Activated naive CD4-positive, alpha-beta T cell treated with Interleukin-2 at 50 U/mL for 16 hours (primary cell): ENCODE results near the gene GALNT15.

Experiments used
- DNase-seq: peaks from one replicate; pipeline ENCODE4 v3.0.0-alpha.2; 2020

Gene GALNT15

GRCh38 chr3:16188071-16188470 is 13.6 kb downstream of the GALNT15 start:
- no peak for DNase-seq

DNA sequence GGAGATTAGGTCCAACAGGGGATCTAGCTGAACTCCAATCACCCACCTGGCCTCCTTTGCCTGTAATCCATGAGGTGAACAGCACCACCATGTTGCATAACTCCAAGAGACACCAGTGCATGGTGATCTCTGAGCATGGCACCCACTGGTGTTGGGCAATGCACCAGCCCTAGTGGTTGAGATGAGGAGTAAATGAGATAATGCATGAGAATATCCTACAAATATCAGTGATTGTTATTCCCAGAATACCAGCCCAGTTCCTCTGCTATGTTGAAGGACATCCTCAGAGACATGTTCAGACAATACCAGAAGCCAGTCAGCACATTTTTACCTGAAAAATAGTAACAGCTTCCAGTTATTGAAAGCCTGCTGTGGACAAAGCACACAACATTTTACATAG is 14.7 kb downstream of the GALNT15 start:
- no peak for DNase-seq

DNA sequence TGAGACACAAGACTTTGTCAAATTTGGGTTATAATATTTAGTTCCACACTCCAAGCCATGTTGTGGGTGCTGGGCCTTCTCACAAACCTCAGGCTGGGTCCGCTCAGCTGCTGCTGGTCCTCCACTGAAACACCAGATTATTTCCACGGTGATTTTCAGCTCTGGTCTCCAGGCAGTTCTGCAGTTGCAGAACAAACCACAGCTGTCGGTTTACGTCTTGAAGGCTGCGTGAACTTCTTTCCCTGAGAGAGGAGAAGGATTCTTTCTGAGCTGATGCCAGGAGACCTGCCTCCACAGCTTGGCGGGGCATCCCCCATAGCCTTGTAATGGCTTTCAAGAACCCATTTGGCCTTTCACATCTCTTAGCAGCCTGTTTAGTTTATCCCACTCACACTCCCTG is 16.2 kb downstream of the GALNT15 start:
- DNase-seq: no peak

DNA sequence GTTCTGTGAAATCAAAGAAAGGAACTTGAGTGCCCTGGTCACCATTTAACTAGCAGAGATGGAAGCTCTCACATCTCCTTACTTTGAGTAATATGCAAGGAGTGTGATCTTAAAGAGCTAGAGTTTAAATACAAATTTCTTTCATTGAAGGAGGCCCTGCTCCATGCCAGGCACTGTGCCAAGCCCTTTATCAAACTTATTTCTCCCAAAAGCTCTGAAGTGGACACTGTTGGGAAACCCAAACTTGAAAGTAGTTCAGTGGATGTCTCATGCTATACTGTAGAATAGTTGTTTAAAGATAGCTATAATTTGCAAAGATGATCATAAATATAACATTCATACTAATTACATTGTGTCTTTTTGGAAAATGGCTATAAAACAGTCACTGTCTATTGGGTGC is 17.1 kb downstream of the GALNT15 start:
- no peak for DNase-seq

DNA sequence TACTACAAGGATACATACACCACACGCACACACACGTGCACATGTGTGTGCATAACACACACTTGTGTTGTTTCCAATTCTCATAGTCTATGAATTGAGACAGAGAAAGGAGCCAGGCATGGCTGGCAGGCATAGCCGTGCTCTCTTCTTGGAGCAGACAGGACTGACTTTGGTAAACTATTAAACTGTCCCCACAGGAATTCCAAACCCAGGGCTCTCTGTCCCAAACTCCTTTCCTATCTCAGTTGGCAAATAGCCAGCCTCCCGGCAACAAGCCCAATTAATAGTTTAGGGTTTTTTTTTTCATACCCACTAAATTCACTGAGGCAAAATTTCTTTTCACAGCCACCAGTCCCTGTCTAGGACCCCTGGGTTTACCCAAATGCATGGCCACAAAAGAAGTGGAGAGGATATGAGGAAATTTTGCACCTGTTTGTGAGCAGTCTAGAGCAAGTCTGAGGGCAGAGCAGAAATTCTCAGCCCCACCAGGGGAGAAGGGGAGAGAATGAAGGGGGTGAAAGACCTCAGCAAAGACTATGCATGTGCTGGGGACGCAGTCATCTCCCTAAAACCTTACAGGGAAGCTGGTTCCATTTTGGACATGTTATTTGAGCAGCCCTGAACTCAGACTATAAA is 17.8 kb downstream of the GALNT15 start:
- no peak for DNase-seq

DNA sequence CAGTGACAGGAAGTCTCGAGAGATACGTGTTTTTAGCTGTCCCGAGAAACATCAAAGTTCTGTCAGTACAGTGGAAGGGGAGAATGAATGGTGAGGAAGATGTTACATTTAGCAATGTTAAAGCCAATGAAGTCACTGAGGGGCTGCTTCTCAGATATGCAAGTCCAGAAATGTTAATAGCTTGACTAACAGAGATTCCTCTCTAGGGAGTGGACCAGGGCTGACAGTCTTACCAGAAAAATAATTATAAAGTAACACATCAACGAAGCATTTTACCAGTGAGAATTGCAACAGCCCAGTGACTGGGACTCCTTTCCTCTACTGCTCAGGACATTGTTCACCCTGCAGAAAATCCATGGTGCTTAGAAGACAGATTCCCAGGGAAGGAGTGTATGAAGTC is 23.9 kb downstream of the GALNT15 start:
- DNase-seq: no peak

- DNase-seq: no peak
Measured at GRCh38 chr3:16199769-16200168, 25.3 kb downstream of the GALNT15 start.

GRCh38 chr3:16200411-16200810 is 25.9 kb downstream of the GALNT15 start:
- no peak for DNase-seq

- no peak for DNase-seq
Measured at GRCh38 chr3:16203031-16203430, 28.6 kb downstream of the GALNT15 start.

DNA sequence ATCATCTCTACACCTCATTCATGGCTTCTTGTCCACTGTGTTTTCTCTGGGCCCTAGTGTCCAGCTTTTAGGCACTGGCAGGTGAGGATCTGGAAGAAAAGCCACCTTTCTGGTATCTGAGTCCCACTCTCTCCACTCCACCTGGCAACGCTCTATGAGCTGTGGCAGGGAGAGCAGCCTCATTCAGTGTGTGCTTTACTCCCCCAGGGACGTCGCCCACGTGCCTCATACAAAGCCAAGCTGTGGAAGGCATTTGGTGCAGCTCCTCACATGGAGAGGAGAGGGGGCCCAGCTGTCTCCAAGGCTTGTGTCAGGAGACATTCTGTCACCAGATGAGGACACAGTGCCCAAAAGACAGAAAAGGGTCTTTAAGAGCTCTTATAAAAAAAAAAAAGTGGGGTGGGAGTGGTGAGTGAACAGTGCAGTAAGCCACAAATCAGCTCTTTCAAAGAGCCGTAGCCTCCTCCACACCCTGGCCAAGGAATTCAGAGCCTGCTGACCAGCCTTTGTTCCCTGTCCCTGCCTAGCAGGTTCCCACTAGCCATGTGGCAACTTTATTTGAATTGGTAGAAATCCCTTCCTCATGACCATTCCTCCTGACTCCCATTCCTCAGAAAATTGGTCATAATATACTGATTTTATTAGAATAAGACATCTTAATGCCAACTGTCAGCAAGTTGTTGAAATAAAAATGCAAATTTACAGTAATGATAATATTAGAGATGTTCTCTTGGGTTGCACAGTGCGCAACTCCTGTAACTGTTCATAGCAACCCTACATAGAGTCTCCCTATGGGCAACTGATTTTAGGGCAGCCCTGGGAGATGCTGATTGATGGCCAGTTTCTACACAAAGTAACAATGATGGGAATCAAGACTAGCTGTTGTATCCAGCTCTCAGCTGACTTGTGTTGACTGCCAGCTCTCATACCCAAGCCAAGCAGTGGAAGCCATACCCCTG is 29.5 kb downstream of the GALNT15 start:
- no peak for DNase-seq

GRCh38 chr3:16204751-16205150 is 30.3 kb downstream of the GALNT15 start:
- DNase-seq: no peak

DNA sequence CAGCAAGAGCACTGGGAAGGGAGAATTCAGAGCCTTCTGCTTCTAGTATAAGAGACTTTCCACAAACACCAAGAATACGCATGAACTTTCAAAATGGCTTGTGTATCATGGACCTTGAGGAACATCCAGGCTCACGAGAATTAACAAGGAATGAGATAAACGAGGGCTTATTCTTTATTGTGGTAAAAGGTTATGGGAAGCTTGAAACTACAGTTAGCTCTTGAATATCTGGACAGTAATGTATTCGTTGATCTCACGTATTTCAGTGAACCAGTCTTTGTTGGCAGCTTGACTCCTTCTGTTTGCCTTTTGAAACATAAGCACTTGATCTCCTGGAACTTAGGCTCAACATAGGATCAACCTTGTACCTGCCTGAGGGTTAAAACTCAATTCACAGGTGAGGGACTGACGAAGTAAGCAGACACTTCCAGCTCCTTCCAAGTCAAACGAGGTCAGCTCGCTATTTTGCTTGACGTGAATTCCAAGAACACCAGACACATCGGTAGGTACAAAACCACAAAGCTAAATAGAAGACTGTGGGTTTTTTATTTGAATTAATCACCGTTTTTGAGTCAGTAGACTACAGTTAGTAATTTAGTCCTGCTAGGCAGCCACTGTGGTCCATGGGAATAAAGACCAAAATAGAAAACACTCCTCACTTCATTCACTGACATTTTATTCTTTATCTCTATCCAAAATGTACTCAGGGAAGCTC is 30.8 kb downstream of the GALNT15 start:
- no peak for DNase-seq

DNA sequence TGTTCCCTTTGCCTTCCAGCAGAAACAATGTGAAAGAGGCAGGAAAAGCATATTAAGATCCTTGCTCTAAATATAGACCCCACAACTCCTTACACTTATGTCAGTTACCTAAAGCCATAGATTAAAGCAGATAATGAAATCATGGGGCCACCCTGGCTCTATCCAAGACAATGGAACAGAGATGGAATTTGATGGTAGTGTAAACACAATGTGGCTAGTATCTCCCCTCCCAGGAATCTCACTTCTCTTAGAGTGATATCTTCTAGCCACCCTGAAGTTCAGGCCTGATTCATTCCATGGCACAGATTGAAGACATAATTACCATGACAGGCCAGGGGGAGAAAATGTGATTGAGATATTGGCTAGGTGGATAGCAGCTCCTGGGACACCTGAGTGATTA is 32.6 kb downstream of the GALNT15 start:
- DNase-seq: no peak

DNA sequence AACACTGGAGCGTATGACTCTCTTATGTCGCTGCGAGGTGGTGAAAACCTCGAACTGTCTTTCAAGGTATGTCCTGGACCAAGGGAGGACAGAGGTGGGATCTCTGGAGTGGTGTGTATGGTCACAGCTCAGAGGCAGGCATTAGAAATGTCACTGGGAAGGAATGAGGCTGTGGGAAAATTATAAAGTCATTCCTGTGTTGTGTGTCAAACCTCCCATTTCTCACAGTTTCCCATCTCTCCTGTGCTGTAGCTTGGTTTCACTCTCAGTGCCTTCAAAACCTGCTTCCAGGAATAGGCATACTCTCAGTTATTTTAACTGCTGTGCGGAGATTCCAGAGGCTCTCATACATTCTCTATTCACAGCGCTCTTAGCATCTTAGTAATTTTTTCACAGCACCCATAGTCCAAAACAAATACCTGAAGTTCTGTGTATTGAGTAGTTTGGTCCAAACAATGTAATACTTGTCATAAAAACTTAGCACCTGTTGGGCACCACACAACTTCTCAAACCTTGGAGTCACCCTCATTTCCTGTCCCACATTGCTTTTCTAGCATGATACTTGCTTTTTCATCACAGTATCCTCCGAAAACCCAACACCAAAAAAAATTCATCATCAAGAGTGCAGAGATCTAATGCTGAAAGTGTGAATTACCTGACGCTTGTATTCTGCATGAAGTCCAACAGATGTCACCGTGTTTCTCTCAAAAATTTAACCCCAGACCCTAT is 36.9 kb downstream of the GALNT15 start:
- DNase-seq: no peak

DNA sequence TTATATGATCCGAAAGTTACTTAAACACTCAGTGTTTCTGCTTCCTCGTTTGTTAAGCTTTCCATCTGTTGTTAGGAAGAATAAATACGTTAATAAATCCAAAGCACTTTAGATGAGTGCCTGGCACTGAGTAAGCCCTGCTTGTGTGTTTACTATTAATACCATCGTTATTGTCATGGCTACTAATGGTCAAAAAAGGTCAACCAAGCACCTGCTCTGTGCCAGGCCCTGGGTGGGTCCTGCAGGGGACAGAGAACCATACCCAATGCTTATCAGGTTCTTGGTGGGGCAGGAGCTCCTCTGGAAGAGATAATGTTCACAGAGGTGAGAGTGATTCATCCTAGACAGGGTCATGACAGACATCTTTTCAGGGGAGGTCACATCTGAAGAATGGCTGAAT is 39.9 kb downstream of the GALNT15 start:
- DNase-seq: no peak

DNA sequence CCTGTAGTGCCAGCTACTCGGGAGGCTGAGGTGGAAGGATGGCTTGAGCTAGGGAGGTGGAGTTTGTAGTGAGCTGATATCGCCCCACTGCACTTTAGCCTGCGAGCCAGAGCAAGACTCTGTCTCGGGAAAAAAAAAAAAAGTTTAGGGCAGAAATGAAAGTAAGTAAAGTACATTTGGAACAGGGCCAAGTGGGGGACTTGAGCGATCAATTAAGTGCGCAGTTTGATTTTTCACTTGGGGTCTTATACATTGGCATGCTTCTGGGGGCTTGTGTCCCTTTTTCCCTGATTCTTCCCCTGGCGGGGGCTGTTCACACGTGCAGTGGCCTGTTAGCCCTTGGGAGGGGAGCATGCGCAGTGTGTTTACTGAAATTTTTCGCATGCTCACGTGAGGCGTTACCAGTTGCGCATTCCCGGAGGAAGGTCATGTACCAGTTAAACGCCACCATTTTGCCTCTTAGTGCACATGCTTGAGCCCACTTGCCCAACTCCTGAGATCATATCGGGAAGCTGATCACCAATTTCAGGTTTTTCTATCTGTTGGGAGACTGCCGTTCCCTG is 42.0 kb downstream of the GALNT15 start:
- DNase-seq: no peak

DNA sequence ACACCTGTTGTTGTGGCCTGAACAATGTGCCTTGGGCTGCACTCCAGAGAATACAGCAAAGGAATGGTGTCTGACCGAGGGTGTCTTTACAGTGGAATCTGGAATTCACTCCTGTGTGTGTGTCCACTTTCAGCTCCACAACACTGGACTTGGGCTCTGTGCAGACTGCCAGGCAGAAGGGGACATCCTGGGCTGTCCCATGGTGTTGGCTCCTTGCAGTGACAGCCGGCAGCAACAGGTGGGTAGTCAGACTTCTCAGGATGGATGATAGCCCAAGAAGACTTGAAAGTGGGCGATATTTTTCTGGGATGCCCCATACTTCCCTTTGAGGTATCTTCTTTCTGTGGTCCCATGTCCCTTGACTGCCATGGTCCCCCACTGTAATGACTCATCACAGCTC is 45.3 kb downstream of the GALNT15 start:
- no peak for DNase-seq

DNA sequence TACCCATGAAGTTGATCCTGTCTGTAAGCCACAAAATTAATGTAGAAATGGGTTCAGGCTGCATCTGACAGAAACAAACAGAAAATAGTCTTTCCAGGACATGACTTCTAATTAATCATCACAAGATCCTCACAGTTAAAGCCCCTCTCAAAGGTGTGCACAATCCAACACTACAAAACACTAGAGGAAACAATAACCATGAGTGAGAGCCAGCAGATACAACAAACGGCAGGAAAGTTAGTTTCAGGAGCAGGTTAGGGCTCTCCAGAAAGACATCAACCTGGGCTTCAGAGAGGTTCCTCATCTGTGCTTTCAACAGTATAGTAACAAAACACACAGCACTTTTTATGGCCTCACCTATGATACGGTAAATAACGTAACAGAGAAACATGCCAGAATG is 47.5 kb downstream of the GALNT15 start:
- DNase-seq: no peak

DNA sequence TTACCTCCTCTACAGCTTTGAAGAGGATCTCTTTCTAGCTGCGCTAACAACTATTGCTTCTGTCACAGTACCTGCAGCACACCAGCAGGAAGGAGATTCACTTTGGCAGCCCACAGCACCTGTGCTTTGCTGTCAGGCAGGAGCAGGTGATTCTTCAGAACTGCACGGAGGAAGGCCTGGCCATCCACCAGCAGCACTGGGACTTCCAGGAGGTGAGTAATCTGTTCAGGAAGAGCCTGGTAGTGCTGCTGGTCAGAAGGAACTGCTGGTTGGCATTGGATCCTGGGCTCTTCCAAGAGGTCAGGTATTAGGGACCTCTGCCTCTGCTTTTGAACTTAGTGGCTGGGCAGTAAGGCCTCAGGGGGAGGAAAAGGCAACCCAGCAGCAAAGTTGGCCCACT is 48.1 kb downstream of the GALNT15 start:
- DNase-seq: no peak

DNA sequence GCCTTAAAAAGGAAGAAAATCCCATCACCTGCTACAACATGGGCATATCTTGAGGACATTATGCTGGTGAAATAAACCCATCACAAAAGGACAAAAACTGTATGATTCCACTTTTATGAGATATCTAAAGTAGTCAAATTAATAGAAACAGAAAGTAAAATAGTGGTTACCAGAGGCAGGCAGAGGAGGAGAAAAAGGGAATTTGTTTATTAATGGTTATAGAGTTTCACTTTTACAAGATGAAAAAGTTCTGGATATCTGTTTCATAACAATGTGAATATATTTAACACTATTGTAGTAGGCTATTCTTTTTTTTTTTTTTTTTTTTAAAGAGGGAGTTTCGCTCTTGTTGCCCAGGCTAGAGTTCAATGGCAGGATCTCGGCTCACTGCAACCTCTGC is 49.8 kb downstream of the GALNT15 start:
- no peak for DNase-seq

DNA sequence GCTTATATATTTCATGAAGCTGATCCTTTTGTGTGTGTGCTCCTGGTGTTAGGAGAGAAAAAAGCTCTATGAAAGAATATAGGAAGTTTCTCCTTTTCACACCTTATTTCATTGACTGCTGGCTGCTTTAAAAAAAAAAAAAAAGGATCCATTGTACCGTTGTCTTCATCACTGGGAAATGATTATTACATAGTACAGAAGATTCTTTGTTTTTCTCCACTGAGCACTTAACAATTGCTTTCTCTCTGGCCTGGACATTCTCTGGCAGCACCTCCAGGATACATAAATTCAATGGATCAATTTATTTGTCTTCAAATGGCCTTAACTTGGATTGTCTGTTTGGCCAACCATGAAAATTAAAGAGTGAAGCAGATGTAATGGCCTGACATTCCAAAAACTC is 53.1 kb downstream of the GALNT15 start:
- no peak for DNase-seq

GRCh38 chr3:16229681-16230080 is 55.2 kb downstream of the GALNT15 start:
- DNase-seq: no peak

DNA sequence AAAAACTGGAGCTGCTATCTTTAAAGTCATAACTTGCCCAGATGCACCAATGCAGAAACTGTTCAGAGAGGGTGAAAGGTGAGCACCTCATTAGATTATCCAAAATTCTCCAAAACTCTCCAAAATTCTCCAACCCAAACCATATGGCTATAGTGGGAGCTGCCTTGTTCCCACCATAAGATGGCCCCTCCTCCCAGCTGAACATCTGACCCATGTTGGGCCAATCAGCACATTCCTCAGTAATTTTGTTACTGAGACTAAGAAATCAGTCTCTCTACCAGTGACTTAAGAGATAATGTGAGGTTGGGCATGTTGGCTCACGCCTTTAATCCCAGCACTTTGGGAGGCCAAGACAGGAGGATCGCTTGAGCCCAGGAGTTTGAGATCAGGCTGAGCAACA is 57.5 kb downstream of the GALNT15 start:
- no peak for DNase-seq
